ENCODE measurements around the gene INTS3.

DNA sequence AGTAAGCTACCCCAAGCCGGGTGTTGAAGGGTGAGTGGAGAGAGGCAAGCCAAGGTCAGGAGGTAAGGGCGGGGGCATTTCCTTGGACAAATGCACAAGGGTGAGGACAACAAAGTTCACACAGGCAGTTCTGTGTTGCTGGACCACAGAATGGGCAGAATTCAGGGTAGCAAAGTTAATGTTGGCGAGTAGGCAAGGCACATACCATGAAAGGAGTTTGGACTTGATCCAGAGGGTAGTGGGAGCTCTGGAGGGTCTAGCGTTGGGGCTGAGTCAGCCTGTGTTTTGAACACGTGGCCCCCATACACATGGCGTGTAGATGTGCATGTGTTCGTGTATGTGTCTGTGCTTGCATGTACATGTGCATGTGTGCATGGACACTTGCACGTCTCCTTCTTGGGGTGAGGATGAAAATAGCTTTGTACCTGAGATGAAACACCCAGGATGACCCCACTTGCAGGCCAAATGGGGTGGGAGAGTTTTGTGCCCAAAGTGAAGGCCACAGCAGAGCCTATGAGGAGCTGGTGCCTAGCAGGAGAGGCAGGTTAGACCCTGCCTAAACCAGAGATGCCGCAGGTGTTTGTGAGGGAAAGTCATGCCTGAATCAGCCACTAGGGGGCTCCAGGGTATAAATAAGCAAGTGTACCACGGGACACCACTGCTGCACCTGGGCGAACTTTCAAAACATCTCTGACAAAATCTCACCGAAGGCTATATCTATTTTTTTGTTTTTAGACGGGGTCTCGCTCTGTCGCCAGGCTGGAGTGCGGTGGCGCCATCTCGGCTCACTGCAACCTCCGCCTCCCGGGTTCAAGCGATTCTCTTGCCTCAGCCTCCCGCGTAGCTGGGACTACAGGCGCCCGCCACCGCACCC is 69.2 kb downstream of the INTS3 start:
- TF ChIP-seq, protein P1, sequence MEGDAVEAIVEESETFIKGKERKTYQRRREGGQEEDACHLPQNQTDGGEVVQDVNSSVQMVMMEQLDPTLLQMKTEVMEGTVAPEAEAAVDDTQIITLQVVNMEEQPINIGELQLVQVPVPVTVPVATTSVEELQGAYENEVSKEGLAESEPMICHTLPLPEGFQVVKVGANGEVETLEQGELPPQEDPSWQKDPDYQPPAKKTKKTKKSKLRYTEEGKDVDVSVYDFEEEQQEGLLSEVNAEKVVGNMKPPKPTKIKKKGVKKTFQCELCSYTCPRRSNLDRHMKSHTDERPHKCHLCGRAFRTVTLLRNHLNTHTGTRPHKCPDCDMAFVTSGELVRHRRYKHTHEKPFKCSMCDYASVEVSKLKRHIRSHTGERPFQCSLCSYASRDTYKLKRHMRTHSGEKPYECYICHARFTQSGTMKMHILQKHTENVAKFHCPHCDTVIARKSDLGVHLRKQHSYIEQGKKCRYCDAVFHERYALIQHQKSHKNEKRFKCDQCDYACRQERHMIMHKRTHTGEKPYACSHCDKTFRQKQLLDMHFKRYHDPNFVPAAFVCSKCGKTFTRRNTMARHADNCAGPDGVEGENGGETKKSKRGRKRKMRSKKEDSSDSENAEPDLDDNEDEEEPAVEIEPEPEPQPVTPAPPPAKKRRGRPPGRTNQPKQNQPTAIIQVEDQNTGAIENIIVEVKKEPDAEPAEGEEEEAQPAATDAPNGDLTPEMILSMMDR (IDR thresholded peaks at IDR 0.05), result peak; percentile 95
- TF ChIP-seq, protein P2, sequence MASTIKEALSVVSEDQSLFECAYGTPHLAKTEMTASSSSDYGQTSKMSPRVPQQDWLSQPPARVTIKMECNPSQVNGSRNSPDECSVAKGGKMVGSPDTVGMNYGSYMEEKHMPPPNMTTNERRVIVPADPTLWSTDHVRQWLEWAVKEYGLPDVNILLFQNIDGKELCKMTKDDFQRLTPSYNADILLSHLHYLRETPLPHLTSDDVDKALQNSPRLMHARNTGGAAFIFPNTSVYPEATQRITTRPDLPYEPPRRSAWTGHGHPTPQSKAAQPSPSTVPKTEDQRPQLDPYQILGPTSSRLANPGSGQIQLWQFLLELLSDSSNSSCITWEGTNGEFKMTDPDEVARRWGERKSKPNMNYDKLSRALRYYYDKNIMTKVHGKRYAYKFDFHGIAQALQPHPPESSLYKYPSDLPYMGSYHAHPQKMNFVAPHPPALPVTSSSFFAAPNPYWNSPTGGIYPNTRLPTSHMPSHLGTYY (CRISPR knock-in tag; IDR thresholded peaks at IDR 0.05), result no peak
- TF ChIP-seq FOXJ3 (CRISPR knock-in tag; IDR thresholded peaks at IDR 0.05; ENCODE audit: borderline replicate concordance) (no peak), GRHL2 (CRISPR knock-in tag; IDR thresholded peaks at IDR 0.05; ENCODE audit: insufficient replicate concordance, severe bottlenecking) (no peak), ELF4 (CRISPR knock-in tag; IDR thresholded peaks at IDR 0.05; ENCODE audit: low read depth) (no peak), TP53 (CRISPR knock-in tag; IDR thresholded peaks at IDR 0.05) (no peak), CREB1 (CRISPR knock-in tag; IDR thresholded peaks at IDR 0.05) (no peak), SMAD3 (CRISPR knock-in tag; IDR thresholded peaks at IDR 0.05; ENCODE audit: borderline replicate concordance) (no peak), ZNF423 (CRISPR knock-in tag; IDR thresholded peaks at IDR 0.05) (no peak)
- TF ChIP-seq, protein P3, sequence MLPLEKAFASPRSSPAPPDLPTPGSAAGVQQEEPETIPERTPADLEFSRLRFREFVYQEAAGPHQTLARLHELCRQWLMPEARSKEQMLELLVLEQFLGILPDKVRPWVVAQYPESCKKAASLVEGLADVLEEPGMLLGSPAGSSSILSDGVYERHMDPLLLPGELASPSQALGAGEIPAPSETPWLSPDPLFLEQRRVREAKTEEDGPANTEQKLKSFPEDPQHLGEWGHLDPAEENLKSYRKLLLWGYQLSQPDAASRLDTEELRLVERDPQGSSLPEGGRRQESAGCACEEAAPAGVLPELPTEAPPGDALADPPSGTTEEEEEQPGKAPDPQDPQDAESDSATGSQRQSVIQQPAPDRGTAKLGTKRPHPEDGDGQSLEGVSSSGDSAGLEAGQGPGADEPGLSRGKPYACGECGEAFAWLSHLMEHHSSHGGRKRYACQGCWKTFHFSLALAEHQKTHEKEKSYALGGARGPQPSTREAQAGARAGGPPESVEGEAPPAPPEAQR (CRISPR knock-in tag; IDR thresholded peaks at IDR 0.05), result no peak
- TF ChIP-seq, protein P4, sequence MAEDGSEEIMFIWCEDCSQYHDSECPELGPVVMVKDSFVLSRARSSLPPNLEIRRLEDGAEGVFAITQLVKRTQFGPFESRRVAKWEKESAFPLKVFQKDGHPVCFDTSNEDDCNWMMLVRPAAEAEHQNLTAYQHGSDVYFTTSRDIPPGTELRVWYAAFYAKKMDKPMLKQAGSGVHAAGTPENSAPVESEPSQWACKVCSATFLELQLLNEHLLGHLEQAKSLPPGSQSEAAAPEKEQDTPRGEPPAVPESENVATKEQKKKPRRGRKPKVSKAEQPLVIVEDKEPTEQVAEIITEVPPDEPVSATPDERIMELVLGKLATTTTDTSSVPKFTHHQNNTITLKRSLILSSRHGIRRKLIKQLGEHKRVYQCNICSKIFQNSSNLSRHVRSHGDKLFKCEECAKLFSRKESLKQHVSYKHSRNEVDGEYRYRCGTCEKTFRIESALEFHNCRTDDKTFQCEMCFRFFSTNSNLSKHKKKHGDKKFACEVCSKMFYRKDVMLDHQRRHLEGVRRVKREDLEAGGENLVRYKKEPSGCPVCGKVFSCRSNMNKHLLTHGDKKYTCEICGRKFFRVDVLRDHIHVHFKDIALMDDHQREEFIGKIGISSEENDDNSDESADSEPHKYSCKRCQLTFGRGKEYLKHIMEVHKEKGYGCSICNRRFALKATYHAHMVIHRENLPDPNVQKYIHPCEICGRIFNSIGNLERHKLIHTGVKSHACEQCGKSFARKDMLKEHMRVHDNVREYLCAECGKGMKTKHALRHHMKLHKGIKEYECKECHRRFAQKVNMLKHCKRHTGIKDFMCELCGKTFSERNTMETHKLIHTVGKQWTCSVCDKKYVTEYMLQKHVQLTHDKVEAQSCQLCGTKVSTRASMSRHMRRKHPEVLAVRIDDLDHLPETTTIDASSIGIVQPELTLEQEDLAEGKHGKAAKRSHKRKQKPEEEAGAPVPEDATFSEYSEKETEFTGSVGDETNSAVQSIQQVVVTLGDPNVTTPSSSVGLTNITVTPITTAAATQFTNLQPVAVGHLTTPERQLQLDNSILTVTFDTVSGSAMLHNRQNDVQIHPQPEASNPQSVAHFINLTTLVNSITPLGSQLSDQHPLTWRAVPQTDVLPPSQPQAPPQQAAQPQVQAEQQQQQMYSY (CRISPR knock-in tag; IDR thresholded peaks at IDR 0.05), result no peak
- TF ChIP-seq, protein P5, sequence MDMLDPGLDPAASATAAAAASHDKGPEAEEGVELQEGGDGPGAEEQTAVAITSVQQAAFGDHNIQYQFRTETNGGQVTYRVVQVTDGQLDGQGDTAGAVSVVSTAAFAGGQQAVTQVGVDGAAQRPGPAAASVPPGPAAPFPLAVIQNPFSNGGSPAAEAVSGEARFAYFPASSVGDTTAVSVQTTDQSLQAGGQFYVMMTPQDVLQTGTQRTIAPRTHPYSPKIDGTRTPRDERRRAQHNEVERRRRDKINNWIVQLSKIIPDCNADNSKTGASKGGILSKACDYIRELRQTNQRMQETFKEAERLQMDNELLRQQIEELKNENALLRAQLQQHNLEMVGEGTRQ (CRISPR knock-in tag; IDR thresholded peaks at IDR 0.05), result no peak
- TF ChIP-seq, protein P6, sequence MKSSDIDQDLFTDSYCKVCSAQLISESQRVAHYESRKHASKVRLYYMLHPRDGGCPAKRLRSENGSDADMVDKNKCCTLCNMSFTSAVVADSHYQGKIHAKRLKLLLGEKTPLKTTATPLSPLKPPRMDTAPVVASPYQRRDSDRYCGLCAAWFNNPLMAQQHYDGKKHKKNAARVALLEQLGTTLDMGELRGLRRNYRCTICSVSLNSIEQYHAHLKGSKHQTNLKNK (CRISPR knock-in tag; IDR thresholded peaks at IDR 0.05), result no peak
